ENCODE results near the gene N4BP2L2.

Gene N4BP2L2

DNA sequence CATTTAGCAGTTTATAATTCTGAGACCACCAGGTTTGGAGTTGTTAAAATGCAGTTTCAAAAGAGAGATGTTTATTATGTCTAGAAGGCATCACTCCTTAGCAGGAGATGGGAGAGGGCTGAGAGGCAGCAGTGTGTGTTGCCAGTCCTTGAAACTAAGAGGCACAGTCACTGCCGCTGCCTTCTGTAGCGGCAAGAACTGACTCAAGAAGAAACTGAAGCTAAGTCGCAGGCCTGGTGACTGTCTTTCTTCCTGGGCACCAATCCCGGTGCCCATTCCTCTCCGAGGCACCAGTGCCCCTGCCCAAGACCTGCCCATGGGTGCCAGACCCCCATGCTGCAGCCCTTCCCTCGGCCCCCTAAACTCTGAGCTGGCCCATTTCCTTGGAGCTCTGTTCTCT is 130.7 kb downstream of the N4BP2L2 start:
- in situ Hi-C loops (cut with MboI; ENCODE audit: low pct_unique_long_range_greater_than_20kb, low sequenced_read_pairs) = no loop called here
- DNase-seq = no peak

DNA sequence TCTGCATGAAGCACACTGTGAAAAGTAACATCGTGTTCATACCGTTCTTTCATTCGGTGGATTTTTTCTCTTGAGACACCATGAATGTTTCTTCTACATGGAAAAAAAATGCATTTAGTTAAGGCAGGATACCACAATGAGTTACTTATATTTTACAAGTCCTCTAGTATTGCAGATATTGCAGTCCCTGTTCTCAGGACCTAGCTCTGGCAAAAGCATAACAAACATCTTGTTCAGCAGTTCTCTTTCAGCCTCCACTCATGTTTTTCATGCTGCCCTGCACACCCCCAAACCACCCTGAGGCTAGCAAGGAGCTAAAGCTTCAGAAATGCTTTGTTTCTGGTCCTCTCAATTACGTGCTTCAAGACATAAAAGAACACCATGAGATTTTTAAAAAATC is 135.5 kb downstream of the N4BP2L2 start:
- in situ Hi-C loops (cut with MboI; ENCODE audit: low pct_unique_long_range_greater_than_20kb, low sequenced_read_pairs) = no loop called here
- no peak for DNase-seq

DNA sequence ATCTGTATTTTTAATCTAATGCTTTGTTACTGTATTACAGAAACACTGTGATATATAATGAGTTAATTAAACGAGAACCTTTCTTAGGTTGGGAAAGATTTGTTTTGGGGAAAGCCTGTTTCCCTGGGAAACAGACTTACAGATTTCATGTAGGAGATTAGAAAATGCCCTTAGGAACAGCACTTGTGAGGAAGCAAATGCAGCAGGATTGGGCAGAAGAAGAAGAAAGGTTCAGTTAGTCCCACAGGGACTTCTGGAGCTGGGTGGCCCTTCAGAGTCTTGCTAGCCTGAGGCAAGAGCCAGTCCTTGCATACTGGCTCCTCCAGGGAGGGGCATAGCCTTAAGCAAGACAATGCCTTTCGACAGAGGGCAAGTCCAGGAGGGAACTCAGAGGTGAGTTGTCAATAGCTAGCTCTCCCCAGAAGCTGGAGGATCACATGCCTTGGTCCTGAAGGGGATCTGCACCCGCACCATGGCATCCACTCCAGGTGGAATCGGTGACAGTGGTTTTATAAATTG is 147.4 kb downstream of the N4BP2L2 start:
- in situ Hi-C loops (cut with MboI; ENCODE audit: low pct_unique_long_range_greater_than_20kb, low sequenced_read_pairs) = no loop called here

DNA sequence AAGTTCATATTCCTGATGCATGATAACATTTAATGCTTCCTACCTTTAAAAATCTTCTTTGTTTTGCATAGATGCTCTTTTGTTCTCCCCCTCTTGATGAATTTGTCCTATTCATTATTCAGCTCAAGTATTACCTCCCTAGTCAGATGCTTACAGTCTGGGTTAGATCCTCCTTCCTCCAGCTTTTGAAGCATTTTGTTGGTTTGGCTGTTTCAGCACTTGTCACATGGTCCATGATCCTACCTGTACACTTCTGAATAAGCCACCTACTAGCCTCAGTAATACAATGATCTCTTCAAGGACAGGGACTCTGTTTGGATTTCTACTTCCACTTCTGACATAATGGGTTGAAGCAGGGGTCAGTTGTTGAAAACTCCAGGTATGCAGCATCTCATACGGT is 148.1 kb downstream of the N4BP2L2 start:
- in situ Hi-C loops (cut with MboI; ENCODE audit: low pct_unique_long_range_greater_than_20kb, low sequenced_read_pairs) = no loop called here
- DNase-seq = no peak

More for the DNA sequence above, 147.4 kb downstream of the N4BP2L2 start:
- no peak for DNase-seq

DNA sequence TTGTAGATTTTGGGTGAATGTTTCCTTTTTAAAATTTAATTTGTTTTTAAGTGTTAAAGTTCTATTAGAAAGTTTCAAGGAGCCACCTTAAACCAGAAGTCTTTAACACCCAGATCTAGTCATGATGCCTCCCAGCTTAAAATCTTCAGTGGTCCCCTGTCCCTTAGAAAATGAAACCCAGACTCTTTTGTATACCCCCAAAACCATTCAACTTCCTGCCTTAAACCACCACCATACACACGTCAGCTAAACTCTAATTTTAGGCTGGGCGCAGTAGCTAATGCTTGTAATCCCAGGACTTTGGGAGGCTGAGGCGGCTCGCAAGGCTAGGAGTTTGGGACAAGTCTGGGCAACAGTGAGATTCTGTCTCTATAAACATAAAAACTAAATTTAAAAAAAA is 148.5 kb downstream of the N4BP2L2 start:
- DNase-seq = no peak
- in situ Hi-C loops (cut with MboI; ENCODE audit: low pct_unique_long_range_greater_than_20kb, low sequenced_read_pairs) = no loop called here

DNA sequence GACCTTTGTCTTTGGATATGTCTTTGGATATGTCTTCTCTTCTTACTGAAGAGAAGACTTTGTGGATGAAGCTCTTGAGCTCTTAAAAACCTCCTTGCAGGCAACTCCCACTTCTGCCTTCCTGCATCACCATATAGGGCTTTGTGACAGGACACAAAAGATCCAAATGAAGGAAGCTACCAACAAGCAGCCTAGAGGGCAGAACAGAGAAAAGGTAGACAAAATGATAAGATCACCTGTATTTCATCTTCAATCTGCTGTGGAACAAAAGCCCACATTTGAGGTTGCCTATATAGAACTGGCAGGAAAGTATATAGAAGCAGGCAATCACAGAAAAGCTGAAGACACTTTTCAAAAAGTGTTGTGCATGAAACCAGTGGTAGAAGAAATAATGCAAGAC is 153.2 kb downstream of the N4BP2L2 start:
- DNase-seq = no peak
- in situ Hi-C loops (cut with MboI; ENCODE audit: low pct_unique_long_range_greater_than_20kb, low sequenced_read_pairs) = no loop called here

DNA sequence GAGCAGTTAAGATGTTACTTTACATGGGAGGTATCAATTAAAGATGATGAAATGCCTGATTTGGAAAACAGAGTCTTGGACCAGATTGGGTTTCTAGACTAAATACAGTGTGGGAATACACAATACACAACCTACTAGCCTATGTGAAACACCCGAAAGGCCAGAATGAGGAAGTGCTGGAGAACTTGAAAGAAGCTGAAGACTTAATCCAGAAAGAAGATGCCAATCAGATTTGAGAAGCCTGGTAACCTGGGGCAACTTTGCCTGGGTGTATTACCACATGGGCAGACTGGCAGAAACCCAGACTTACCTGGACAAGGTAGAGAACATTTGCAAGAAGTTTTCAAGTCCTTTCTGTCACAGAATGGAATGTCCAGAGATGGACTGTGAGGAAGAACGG is 153.9 kb downstream of the N4BP2L2 start:
- DNase-seq = no peak
- in situ Hi-C loops (cut with MboI; ENCODE audit: low pct_unique_long_range_greater_than_20kb, low sequenced_read_pairs) = no loop called here

DNA sequence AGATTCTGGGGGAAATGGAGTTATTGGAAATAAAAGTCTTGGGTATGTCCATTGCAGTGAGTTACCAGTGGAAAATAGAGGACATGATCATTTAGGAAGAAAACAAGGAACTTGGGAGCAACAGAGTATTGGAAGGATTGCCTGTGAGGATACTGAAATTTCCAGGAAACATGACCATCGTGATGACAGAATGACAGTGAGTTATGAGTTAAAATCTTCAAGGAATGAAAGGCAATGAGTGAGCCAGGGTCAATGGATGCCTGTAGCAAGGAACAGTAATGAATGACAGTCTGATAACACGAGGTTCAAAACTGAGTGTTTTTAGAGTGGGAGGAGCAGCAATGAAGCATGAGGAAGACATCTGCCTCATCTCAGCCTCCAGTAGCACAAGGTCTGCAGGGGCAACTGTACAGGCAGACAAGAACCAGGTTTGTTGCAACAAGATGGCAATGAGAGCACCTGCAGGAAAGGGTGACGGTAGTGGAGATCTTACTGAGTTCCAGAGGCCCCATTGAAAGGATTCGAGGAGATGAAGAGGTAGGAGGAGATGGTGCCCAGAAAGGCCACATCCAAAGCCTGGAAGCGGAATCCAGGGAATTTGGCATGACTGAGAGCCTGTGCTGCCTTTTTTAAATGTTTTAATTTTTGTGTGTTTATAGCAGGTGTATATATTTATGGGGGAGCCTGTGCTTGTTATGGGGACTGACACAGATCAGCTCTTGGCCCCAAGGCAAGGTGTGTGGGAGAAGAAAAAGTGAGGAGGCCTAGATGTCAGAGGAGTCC is 154.6 kb downstream of the N4BP2L2 start:
- DNase-seq = no peak
- in situ Hi-C loops (cut with MboI; ENCODE audit: low pct_unique_long_range_greater_than_20kb, low sequenced_read_pairs) = no loop called here
